Kidney glomerular epithelial cell (primary cell): Measurements from ENCODE around the gene EEF1AKMT3.

Experiments
- DNase-seq: peaks from one replicate; lab custom pipeline; 2025; lab: John Stamatoyannopoulos, UW

EEF1AKMT3 gene

GRCh38 chr12:57783861-57784260 is 11.4 kb downstream of the EEF1AKMT3 start:
- no peak for DNase-seq

- peak; percentile 59 for DNase-seq
These were observed 21.5 kb downstream of the EEF1AKMT3 start for GRCh38 chr12:57793920-57794319.

GRCh38 chr12:57795354-57795753 is 22.9 kb downstream of the EEF1AKMT3 start:
- DNase-seq, result no peak

GRCh38 chr12:57796996-57797395 is 24.6 kb downstream of the EEF1AKMT3 start:
- DNase-seq, result no peak

- no peak for DNase-seq
These were observed 25.5 kb downstream of the EEF1AKMT3 start for GRCh38 chr12:57797933-57798332.

- DNase-seq, result no peak
These were observed 28.6 kb downstream of the EEF1AKMT3 start for GRCh38 chr12:57800965-57801364.

- no peak for DNase-seq
These were observed 30.2 kb downstream of the EEF1AKMT3 start for GRCh38 chr12:57802607-57803006.

- DNase-seq, result no peak
These were observed 31.0 kb downstream of the EEF1AKMT3 start for GRCh38 chr12:57803319-57803893.

GRCh38 chr12:57806677-57807076 is 34.3 kb downstream of the EEF1AKMT3 start:
- no peak for DNase-seq

GRCh38 chr12:57807285-57807684 is 34.9 kb downstream of the EEF1AKMT3 start:
- DNase-seq, result no peak

GRCh38 chr12:57808351-57808750 is 35.9 kb downstream of the EEF1AKMT3 start:
- DNase-seq, result no peak

- DNase-seq, result no peak
These were observed 37.0 kb downstream of the EEF1AKMT3 start for GRCh38 chr12:57809425-57809824.

- DNase-seq, result peak; percentile 18
These were observed 38.0 kb downstream of the EEF1AKMT3 start for GRCh38 chr12:57810450-57810849.

- no peak for DNase-seq
These were observed 38.8 kb downstream of the EEF1AKMT3 start for GRCh38 chr12:57811028-57811755.

- no peak for DNase-seq
These were observed 40.9 kb downstream of the EEF1AKMT3 start for GRCh38 chr12:57813111-57813970.

GRCh38 chr12:57813971-57814772 is 41.8 kb downstream of the EEF1AKMT3 start:
- DNase-seq, result no peak

- no peak for DNase-seq
These were observed 43.0 kb downstream of the EEF1AKMT3 start for GRCh38 chr12:57815177-57816000.

- no peak for DNase-seq
These were observed 43.8 kb downstream of the EEF1AKMT3 start for GRCh38 chr12:57816001-57816854.

GRCh38 chr12:57816855-57817151 is 44.4 kb downstream of the EEF1AKMT3 start:
- no peak for DNase-seq

GRCh38 chr12:57817261-57817989 is 45.0 kb downstream of the EEF1AKMT3 start:
- DNase-seq, result no peak
